GM19455 (cell line): ENCODE results near the gene LAMA2.
A peak's percentile ranks its signal among the peaks of the same experiment; 100 is the strongest.

Experiments used
- ATAC-seq: cut with Tn5 transposase; IDR thresholded peaks from one replicate; pipeline ENCODE4 v1.9.1; 2021; ENCODE audit not compliant: unreplicated experiment

Gene LAMA2

GRCh38 chr6:129485746-129486145 is 602.8 kb downstream of the LAMA2 start:
- ATAC-seq = no peak

GRCh38 chr6:129486327-129486726 is 603.4 kb downstream of the LAMA2 start:
- no peak for ATAC-seq

GRCh38 chr6:129488313-129488712 is 605.4 kb downstream of the LAMA2 start:
- no peak for ATAC-seq

- ATAC-seq = no peak
Measured at GRCh38 chr6:129489215-129489765, 606.4 kb downstream of the LAMA2 start.

GRCh38 chr6:129490521-129491255 is 607.8 kb downstream of the LAMA2 start:
- ATAC-seq = peak; percentile 94

GRCh38 chr6:129491436-129491835 is 608.5 kb downstream of the LAMA2 start:
- no peak for ATAC-seq

GRCh38 chr6:129492260-129492659 is 609.3 kb downstream of the LAMA2 start:
- ATAC-seq = no peak

GRCh38 chr6:129493354-129493902 is 610.5 kb downstream of the LAMA2 start:
- no peak for ATAC-seq

- ATAC-seq = no peak
Measured at GRCh38 chr6:129494099-129494498, 611.2 kb downstream of the LAMA2 start.

GRCh38 chr6:129494586-129494985 is 611.6 kb downstream of the LAMA2 start:
- no peak for ATAC-seq

GRCh38 chr6:129495652-129496051 is 612.7 kb downstream of the LAMA2 start:
- no peak for ATAC-seq

- ATAC-seq = no peak
Measured at GRCh38 chr6:129497481-129498441, 614.8 kb downstream of the LAMA2 start.

GRCh38 chr6:129498541-129498940 is 615.6 kb downstream of the LAMA2 start:
- ATAC-seq = no peak

- ATAC-seq = peak; percentile 67
Measured at GRCh38 chr6:129498950-129499842, 616.3 kb downstream of the LAMA2 start.

GRCh38 chr6:129499843-129500219 is 616.9 kb downstream of the LAMA2 start:
- ATAC-seq = no peak

GRCh38 chr6:129500958-129501739 is 618.2 kb downstream of the LAMA2 start:
- ATAC-seq = no peak

GRCh38 chr6:129501740-129502660 is 619.1 kb downstream of the LAMA2 start:
- ATAC-seq = no peak

- ATAC-seq = no peak
Measured at GRCh38 chr6:129504456-129504855, 621.5 kb downstream of the LAMA2 start.
